WTC11 (cell line): ENCODE measurements around the gene RHOT1.

Experiments
- AR ChIP-seq: fragments of 250-450 bp; sonication (Bioruptor Pico); IDR thresholded peaks from 2 replicates; pipeline ENCODE4 v1.9.0; 2021; ENCODE audit warnings: mild to moderate bottlenecking
- CTCF ChIP-seq: fragments of 200-600 bp; IDR thresholded peaks from 2 replicates; pipeline ENCODE4 v1.8.0; 2022; ENCODE audit warnings: antibody characterized with exemption
- MAX ChIP-seq: sonication (generic); formaldehyde crosslinking; IDR thresholded peaks from 2 replicates; pipeline ENCODE4 v1.8.0; 2022; ENCODE audit warnings: mild to moderate bottlenecking, missing genetic modification reagents
- MXD4 ChIP-seq: fragments of 250-450 bp; sonication (Bioruptor Pico); IDR thresholded peaks from 2 replicates; pipeline ENCODE4 v1.8.0; 2021; ENCODE audit warnings: mild to moderate bottlenecking, moderate library complexity, borderline replicate concordance
- NFYB ChIP-seq: sonication (generic); formaldehyde crosslinking; conservative IDR thresholded peaks from 2 replicates; pipeline ENCODE4 v1.8.0; 2022; ENCODE audit warnings: low read depth, missing genetic modification reagents
- PRDM15 ChIP-seq: sonication (generic); formaldehyde crosslinking; IDR thresholded peaks from 2 replicates; pipeline ENCODE4 v1.8.0; 2022; ENCODE audit warnings: missing genetic modification reagents
- RELA ChIP-seq: sonication (generic); formaldehyde crosslinking; IDR thresholded peaks from 2 replicates; pipeline ENCODE4 v1.8.1; 2022; ENCODE audit warnings: missing genetic modification reagents, mild to moderate bottlenecking, borderline replicate concordance
- SMAD4 ChIP-seq: sonication (generic); formaldehyde crosslinking; IDR thresholded peaks from 2 replicates; pipeline ENCODE4 v1.8.0; 2022; ENCODE audit warnings: mild to moderate bottlenecking, missing genetic modification reagents
- TEAD1 ChIP-seq: sonication (generic); formaldehyde crosslinking; IDR thresholded peaks from 2 replicates; pipeline ENCODE4 v1.8.0; 2022; ENCODE audit warnings: mild to moderate bottlenecking, missing genetic modification reagents
- TP53 ChIP-seq: sonication (generic); formaldehyde crosslinking; IDR thresholded peaks from 2 replicates; pipeline ENCODE4 v1.8.1; 2023; ENCODE audit warnings: mild to moderate bottlenecking, missing genetic modification reagents
- ZBTB43 ChIP-seq: sonication (generic); formaldehyde crosslinking; IDR thresholded peaks from 2 replicates; pipeline ENCODE4 v1.8.1; 2023; ENCODE audit warnings: mild to moderate bottlenecking, missing genetic modification reagents
- ZNF423 ChIP-seq: fragments of 250-450 bp; sonication (Bioruptor Pico); IDR thresholded peaks from 2 replicates; pipeline ENCODE4 v2.1.2; 2022; ENCODE audit warnings: mild to moderate bottlenecking, moderate library complexity
- TF ChIP-seq, protein P1 (sequence below): sonication (generic); formaldehyde crosslinking; IDR thresholded peaks from 2 replicates; pipeline ENCODE4 v1.8.1; 2023; ENCODE audit warnings: mild to moderate bottlenecking, missing genetic modification reagents, moderate library complexity

DNA sequence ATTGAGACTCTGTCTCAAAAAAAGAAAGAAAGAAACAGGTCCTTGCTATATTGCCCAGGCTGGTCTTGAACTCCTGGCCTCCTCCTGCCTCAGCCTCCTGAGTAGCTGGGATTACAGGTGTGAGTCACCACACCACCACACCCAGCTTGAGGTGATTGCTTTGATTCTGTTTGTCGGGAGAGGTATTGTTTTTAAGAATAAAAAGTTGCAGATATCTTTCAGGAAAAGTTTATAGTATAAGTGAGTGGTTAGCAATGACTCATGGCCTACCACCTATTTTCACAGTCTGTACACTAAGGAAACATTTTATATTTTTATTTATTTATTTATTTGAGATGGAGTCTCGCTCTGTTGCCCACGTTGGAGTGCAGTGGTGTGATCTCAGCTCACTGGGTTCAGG is 45.0 kb downstream of the RHOT1 start:
- TF ChIP-seq RELA, result no peak
- TF ChIP-seq CTCF, result no peak
- TF ChIP-seq TP53 (CRISPR knock-in tag), result no peak
- no peak for TF ChIP-seq MAX (CRISPR knock-in tag)
- no peak for TF ChIP-seq ZNF423
- TF ChIP-seq, protein P1, sequence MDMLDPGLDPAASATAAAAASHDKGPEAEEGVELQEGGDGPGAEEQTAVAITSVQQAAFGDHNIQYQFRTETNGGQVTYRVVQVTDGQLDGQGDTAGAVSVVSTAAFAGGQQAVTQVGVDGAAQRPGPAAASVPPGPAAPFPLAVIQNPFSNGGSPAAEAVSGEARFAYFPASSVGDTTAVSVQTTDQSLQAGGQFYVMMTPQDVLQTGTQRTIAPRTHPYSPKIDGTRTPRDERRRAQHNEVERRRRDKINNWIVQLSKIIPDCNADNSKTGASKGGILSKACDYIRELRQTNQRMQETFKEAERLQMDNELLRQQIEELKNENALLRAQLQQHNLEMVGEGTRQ (CRISPR knock-in tag), result no peak
- no peak for TF ChIP-seq ZBTB43
- TF ChIP-seq NFYB (CRISPR knock-in tag), result no peak
- no peak for TF ChIP-seq PRDM15 (CRISPR knock-in tag)
- TF ChIP-seq TEAD1 (CRISPR knock-in tag), result no peak
- TF ChIP-seq MXD4 (CRISPR knock-in tag), result no peak
- TF ChIP-seq SMAD4 (CRISPR knock-in tag), result no peak
- no peak for TF ChIP-seq AR (CRISPR knock-in tag)
